GM20000 (cell line): ENCODE data around the gene MARVELD3.

Source experiments
- DNase-seq: peaks from one replicate; pipeline ENCODE4 v3.0.0; 2012; ENCODE audit warnings: low spot score
- TF ChIP-seq, protein P1 (sequence below): IDR thresholded peaks from 2 replicates; pipeline ENCODE4 v1.5.1; 2012; ENCODE audit warnings: mild to moderate bottlenecking, control low read depth; ENCODE audit errors: extremely low read depth, missing control alignments

MARVELD3 gene

GRCh38 chr16:71629278-71630016 is 3.5 kb downstream of the MARVELD3 start:
- no peak for DNase-seq
- TF ChIP-seq, protein P1, sequence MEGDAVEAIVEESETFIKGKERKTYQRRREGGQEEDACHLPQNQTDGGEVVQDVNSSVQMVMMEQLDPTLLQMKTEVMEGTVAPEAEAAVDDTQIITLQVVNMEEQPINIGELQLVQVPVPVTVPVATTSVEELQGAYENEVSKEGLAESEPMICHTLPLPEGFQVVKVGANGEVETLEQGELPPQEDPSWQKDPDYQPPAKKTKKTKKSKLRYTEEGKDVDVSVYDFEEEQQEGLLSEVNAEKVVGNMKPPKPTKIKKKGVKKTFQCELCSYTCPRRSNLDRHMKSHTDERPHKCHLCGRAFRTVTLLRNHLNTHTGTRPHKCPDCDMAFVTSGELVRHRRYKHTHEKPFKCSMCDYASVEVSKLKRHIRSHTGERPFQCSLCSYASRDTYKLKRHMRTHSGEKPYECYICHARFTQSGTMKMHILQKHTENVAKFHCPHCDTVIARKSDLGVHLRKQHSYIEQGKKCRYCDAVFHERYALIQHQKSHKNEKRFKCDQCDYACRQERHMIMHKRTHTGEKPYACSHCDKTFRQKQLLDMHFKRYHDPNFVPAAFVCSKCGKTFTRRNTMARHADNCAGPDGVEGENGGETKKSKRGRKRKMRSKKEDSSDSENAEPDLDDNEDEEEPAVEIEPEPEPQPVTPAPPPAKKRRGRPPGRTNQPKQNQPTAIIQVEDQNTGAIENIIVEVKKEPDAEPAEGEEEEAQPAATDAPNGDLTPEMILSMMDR, result no peak

GRCh38 chr16:71630808-71631207 is 4.8 kb downstream of the MARVELD3 start:
- DNase-seq, result no peak
- TF ChIP-seq, protein P1, result no peak

DNA sequence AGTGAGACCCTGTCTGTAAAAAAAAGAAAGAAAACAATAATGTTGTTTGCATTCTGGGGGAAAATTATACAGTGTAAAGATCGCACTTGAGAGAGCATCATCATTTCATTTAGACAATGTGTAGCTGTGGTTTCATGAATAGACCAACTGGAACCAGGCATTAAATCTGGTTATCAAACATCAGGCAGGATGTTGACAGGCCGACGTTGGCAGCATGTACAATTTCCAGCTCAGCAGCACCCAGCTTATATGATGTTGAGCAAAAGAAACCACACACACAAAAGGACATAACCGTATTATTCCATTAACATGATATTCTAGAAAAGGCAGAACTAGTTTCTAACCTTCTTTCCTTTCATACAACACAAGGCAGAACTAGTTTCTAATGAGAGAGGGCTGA is 5.8 kb downstream of the MARVELD3 start:
- no peak for DNase-seq
- TF ChIP-seq, protein P1, result no peak

DNA sequence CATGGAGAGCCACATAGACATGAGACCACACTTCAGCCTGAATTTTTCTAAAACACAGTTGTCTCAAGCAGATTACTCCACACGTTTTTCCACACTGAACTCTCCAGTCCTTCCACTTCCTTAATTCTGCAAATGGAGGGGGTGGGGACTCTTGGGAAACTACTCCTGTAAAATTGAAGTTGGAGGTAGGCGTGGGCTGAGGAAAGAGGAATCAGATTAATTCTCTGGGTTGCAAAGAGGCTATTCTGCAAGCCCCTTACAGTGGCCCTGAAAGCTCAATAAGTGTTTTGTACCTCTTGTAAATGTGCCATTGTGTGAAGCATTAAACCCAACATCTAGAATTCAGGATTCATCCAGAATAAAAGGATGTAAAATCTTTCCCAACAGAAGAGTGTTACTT is 9.6 kb downstream of the MARVELD3 start:
- TF ChIP-seq, protein P1, result no peak
- no peak for DNase-seq

GRCh38 chr16:71637398-71637797 is 11.4 kb downstream of the MARVELD3 start:
- no peak for DNase-seq
- TF ChIP-seq, protein P1, result no peak

DNA sequence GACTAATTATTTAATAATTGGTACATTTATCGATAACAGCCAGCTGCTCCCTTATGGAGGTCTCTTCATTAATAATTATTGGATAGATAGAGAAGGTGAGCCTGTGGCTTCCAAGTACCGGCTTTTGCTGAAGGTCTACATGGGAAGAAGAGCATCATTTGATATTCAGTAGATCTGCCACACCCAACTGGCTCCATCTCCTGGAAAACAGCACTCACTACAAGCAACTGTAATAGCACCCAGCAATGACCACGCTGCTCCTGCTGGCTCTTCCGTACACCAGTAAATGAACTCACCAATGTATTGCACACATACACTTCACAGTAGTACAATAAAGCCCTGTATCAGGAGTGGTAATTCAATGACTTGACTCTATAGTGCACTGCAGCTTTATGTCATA is 19.5 kb downstream of the MARVELD3 start:
- TF ChIP-seq, protein P1, result no peak
- DNase-seq, result peak; percentile 30

GRCh38 chr16:71647391-71647790 is 21.4 kb downstream of the MARVELD3 start:
- TF ChIP-seq, protein P1, result no peak
- no peak for DNase-seq
